Omental fat pad (tissue), 4 donors: ENCODE measurements around the gene SETD5. TPM values are rescaled to one million over a fixed set of nuclear protein-coding genes. Genes with fewer than 3 reads are reported as not detected.

ENCODE experiments used
- ATAC-seq: fragments of 150-250 bp; one replicate; pipeline ENCODE4 v1.9.1; 2016; ENCODE audit warnings: mild to moderate bottlenecking, moderate library complexity; ENCODE audit not compliant: low FRiP score
- DNase-seq: peaks from one replicate; pipeline ENCODE4 v3.0.0-alpha.2; 2019; ENCODE audit warnings: low spot score
- total RNA-seq, 4 donors: library from RNA; depleted of rRNA; stranded (reverse); fragments of >200 nt; gene quantifications; one replicate each; pipeline ENCODE4 v1.1.0, GENCODE V29; 2016
- TF ChIP-seq, protein P1 (sequence below), 3 donors: fragments of 450-650 bp; IDR thresholded peaks; one replicate each; pipeline ENCODE4 v1.5.1; 2016 to 2017; ENCODE audit warnings: antibody characterized with exemption in 3 of 3, mild to moderate bottlenecking in 3 of 3, moderate library complexity in 2 of 3

SETD5 gene
- total RNA-seq, 4 donors from 2014 or later, result 86.4 to 120 (median 99.3) TPM

DNA sequence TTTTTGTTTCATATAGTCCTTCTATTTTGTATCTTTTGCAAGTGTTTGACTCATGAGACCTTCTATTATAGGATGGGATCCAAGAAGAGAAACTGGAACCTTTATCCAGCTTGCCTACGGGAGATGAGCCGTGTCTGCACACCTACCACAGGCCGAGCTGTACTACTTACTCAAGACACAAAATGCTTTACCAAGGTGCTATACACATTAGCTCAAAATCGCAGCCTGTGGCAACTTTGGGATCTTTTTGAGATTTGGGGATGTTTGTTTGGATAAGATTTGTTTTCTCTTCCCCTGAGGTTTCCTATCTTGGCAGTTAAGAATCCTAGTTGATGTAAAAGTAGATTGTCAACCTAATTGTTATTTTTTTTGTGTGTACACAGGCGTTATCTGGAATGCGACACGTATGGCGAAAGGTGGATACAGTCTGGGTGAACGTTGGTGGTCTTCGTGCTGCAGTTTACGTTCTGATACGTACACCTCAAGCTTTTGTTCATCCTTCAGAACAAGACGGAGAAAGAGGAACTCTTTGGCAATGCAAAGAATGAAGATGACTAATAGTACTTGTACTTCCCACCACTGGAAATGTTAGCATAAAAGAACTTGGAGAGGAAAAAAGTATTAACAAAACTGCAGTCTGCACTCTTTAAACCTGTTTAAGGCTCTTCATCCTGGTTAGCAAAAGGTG, 13.1 kb upstream of the SETD5 start:
- ATAC-seq, result no peak
- TF ChIP-seq, protein P1, sequence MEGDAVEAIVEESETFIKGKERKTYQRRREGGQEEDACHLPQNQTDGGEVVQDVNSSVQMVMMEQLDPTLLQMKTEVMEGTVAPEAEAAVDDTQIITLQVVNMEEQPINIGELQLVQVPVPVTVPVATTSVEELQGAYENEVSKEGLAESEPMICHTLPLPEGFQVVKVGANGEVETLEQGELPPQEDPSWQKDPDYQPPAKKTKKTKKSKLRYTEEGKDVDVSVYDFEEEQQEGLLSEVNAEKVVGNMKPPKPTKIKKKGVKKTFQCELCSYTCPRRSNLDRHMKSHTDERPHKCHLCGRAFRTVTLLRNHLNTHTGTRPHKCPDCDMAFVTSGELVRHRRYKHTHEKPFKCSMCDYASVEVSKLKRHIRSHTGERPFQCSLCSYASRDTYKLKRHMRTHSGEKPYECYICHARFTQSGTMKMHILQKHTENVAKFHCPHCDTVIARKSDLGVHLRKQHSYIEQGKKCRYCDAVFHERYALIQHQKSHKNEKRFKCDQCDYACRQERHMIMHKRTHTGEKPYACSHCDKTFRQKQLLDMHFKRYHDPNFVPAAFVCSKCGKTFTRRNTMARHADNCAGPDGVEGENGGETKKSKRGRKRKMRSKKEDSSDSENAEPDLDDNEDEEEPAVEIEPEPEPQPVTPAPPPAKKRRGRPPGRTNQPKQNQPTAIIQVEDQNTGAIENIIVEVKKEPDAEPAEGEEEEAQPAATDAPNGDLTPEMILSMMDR (IDR thresholded peaks at IDR 0.05), result no peak
- DNase-seq, result no peak

GRCh38 chr3:9385187-9386077, 12.0 kb upstream of the SETD5 start:
- no peak for ATAC-seq
- TF ChIP-seq, protein P1 (IDR thresholded peaks at IDR 0.05), result no peak
- no peak for DNase-seq

DNA sequence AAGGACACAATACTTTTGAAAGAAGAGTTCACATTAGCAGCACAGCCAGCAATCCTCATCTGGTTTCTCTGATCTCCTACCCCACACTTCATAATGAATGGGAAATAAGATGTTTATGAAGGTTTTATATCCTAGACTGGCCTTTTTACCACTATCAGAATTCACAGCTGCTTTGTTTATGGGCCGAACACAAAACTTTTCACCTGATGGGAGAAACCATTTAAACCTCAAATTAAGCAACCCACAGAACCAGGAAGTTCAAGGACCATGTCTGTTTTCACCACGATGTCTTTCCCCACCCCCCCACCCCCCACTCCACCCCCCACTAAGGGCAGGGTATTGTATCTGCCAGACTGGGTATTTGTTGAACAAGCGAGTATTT, 11.3 kb upstream of the SETD5 start:
- no peak for DNase-seq
- no peak for ATAC-seq
- TF ChIP-seq, protein P1 (IDR thresholded peaks at IDR 0.05), result no peak

- DNase-seq, result no peak
- TF ChIP-seq, protein P1 (IDR thresholded peaks at IDR 0.05), result no peak
- ATAC-seq, result no peak
Observed at GRCh38 chr3:9386501-9387321, 10.7 kb upstream of the SETD5 start.

- TF ChIP-seq, protein P1 (IDR thresholded peaks at IDR 0.05), result no peak
- DNase-seq (no peak), ATAC-seq (no peak)
Observed at GRCh38 chr3:9387322-9387655, 10.1 kb upstream of the SETD5 start.

DNA sequence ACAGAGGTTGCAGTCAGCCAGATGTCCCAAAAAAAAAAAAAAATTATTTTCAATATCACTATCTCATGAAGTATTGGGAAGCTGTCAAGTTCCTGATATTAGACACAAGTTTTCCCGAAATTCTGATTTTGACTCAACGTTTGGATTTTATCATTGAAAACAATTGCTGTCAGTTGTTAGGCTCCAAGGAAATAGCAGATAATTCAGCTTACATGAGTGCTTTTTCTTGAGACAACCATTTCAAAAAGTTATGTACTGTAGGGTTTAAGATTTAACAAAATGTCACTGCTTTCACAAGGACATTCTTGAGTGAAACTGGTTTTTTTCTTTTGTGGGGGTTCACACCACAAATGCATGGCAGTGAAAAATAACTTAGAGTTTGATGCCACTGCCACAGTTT, 9.3 kb upstream of the SETD5 start:
- no peak for ATAC-seq
- TF ChIP-seq, protein P1 (IDR thresholded peaks at IDR 0.05), result no peak

More for the DNA sequence above, 9.3 kb upstream of the SETD5 start:
- DNase-seq, result no peak
